ENCODE measurements around the gene HEBP2.
"Not testable (repeated sequence)": the region's sequence is repeated elsewhere in the genome, so short reads cannot be mapped to it uniquely, and the experiment has no call there.

Gene HEBP2

DNA sequence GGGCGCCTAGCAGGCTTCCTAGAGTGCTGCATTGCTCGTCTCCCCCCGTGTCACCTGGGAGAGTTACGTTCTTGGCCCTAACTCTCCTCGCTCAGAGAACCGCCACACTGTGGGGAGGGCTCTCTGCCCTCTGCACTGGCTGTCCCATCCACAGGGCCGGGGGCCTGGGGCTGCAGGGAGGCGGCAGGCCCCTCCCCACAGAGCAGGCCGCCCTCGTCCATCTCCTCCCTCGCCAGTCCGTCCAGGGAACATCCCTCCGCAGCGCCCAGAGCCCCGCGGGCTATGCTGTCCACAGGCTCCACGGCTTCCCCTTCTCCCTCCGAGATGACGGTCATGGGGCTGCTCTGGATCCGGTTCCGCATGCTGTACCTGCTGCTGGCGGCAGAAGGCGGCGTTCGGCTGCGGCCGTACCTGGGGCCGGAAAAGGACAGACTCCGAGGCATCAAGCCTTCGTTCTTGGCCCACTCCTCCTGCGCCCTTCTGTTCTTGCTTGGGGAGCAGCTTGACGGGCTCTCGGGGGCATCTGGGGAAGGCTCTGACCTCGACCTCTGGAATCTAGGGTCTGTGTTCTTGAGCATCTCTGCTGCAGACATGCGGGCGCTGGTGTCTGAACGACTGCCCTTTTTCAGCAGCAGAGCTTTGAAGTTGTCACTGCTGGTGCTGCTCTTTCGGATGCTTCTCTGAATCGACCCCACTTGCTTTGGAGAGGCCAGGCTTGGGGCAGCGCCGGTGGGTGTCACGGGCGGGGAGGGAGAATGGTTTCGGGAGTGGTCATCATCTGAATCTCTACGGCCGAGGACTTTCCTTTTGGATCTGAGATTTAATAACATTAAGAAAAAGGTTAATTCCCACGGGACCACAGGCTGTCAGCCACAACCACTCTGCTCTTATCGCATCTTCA lies 20.2 kb downstream of the HEBP2 start:
- DNase-seq (ENCODE audit: low read depth) = no peak

DNA sequence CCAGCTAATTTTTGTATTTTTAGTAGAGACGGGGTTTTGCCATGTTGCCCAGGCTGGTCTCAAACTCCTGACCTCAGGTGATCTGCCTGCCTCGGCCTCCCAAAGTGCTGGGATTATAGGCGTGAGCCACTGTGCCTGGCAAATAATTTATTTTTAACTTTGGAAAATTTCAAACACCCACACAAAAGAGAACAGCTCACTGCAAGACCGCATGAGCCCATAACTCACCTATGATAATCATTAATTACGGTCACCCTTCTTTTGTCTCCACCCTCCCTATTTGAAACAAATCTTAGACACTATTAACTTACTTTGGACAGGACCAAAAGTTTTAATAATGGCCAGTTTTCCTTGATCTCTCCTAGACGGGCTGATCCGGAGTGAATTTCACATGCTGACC lies 21.2 kb downstream of the HEBP2 start:
- DNase-seq (ENCODE audit: low read depth) = not testable (repeated sequence)

DNA sequence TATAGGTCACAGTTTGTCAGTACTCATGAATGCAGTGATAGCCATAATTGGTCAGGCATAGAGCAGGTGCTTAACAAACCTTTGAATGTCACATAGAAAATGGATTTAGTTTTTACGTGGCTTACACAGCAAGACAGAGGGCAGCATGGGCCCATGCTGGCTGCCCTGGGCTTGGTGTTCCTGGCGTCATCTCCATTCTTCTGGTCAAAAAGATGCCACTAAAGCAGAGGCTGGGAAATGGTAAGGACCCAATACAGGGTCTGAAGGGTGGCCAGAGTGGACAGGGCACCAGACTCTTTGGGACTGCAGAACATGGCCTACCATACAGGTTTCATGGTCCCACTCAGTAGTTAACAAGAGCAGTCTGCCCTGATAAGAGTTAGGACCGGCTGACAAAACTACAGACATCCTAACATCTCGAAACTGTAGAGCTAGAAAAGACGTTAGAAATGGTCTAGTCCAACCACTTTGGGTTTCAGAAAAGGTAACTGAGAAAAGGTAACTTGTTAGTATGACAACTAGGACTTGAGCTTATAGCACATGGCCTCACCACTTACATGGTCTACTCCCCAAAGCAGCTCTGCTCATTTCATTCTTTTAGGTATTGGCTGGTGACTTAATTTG lies 22.6 kb downstream of the HEBP2 start:
- DNase-seq (ENCODE audit: low read depth) = no peak

DNA sequence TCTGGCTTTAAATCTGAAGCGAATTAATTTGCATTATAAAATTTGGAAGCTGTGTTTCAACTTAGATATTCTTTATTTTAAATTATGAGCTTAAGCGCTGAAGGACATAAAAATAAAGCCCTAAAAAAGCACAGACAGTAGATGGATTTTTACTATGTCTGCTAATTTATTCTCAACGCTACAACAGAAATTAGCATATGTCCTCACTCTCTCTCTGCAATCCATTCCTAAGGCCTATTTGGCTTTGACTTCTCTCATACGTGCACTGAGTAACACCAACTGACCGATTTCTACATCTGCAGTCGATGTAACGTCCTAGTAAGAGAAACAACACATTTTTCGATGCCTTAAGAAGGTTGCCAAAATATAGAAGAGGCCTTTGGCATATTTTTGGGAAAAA lies 23.7 kb downstream of the HEBP2 start:
- no peak for DNase-seq (ENCODE audit: low read depth)

DNA sequence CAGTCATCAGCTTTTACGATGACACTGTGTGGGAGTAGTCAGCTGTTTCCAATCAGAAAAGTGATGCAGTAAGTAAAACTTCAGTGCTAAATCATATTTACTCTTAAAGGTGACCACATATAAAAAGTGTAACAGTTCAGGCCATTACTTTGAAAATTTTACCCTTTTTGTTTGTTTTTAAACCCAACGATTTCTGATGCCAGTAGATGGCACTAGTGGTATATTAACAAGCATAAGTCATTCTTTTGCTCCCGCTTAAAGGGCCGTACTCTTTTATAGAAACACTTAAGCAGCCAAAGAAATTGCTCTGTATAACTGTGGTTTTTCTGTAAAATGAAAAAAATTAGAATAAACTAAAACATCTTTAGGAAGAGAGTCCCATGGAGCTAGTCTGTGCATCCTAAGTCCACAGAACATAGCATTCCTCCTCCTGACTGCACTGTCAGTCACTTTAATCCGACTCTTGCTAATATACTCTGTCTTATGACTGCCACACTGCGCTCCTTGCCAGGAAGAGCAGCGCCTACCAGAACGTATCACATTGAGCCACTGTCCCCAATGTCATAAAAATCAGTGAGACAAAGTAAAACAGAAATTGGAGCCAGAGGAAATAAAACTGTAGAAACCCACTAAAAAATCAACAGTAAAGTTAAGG lies 25.0 kb downstream of the HEBP2 start:
- DNase-seq (ENCODE audit: low read depth) = no peak

DNA sequence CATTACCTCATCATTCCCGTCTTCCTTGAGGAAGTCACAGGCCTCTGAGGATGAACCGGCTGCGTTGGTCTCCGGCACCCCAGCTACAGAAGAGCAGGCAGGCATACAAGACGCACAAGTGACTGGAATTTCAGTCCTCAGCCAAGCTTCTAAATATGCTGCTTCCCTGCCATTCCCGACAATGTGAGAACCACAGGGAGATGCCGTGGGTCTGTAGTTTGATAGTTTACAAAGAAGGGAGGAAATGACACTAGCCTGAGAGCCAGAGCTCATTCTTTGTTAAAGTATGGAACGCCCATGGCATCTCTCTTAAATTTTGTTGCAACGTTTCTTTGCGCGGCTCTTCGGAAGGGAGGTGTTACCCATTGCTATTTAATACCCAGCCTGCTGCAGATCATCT lies 25.7 kb downstream of the HEBP2 start:
- no peak for DNase-seq (ENCODE audit: low read depth)

DNA sequence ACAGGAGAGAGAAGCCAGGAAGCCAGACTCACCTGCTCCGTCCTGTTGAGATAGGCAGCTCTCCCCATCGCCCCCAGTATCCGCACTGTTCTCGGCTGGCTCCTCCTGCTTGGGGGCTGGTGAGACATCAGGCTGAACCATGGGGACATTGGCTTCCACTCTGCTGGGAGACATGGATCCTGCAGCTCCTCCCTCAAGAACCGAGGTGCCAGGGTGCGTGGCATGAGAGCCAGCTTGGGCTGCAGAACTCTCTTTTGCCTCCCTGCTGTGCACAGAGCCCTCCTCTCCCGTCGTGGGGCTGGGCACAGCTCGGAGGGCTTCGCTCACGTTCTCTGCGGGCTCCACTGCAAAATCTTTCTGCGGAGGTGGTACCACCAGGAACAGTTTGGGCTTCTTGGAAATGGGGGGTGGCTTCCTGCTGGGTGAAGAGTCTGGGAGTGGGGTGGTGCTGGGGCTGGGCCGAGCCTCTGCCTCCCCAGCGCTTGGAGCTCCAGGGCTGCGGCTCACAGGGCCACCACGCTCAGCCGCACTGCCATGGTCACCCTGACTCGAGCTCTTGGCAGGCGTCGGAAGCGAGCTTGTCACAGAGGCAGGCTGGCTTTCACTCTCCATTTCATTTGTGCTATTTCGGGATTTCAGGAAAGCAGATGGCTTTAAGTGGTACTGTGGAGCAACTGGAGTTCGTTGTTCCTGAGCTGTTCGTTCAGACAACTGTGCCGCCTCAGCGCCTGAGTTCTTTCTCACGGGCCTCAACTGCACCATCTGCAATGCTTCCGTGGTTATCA lies 26.5 kb downstream of the HEBP2 start:
- no peak for DNase-seq (ENCODE audit: low read depth)

DNA sequence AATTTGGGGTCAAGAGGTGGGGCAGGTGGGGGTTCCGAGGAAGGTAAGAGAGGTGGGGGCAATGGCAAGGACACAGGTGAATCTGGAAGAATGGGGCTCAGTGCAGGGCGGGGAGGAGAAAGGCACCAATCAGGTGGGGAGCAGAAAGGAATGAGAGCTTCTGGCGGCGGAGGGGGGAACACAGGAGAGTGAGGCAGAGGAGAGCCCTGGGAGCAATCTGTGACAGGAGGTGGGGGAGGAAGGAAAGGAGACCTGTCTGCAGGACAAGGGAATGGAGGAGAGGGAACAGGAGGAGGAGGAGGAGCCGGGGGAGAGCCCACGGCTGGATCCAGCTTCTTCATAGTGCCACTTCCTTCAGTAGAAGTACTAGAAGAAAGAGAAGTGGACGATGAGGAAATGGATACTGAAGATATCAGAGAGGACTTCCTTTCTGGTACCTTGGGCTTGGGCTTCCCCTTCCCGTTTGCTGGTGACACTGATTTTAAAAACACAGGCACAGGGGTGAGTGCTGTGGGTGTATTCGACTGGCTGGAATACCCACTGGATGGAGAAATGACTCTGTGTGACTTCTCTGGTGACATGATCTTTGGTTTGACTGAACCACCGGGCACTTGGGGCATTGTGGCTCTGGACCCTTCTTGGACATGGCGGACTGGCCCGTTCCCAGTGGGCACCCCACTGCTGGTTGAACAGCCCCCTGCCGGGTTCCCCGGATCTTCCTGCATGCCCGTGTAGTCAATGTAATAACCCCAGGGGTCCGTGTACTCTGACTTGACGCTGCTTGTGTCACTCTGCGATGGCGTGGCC lies 27.4 kb downstream of the HEBP2 start:
- DNase-seq (ENCODE audit: low read depth) = no peak

DNA sequence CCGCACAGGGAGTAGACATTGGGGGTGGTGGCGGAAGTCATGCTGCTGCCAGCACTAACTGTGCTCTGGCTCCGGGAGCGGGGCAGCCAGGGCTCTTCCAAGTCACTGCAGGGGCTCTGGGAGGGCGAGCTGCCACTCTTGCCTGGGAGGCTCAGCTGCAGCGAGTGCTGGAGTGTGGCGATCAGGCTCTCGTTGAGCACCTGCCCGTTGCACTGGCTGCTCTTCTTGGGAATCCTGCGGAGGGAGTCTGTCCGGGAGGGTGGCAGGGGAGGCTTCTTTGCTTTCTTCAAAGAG lies 28.0 kb downstream of the HEBP2 start:
- DNase-seq (ENCODE audit: low read depth) = no peak

DNA sequence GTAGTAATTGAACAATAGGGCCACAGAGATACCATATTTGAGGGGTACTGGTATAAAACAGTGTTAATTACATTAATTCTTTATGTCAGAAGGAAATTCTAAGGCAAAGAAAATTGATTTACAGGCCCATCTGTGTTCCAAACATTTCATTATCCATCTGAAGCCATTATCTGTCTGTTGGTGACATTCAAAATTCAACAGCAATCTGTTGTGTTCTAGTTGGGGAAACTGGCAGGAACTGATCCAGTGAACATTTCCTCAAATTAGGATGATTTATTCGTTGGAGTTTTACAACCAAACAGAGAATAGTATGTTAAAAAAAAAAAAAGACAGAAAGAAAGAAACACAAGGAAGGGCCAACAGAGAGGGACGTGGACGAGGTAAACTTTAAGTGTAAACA lies 30.1 kb downstream of the HEBP2 start:
- no peak for DNase-seq (ENCODE audit: low read depth)

DNA sequence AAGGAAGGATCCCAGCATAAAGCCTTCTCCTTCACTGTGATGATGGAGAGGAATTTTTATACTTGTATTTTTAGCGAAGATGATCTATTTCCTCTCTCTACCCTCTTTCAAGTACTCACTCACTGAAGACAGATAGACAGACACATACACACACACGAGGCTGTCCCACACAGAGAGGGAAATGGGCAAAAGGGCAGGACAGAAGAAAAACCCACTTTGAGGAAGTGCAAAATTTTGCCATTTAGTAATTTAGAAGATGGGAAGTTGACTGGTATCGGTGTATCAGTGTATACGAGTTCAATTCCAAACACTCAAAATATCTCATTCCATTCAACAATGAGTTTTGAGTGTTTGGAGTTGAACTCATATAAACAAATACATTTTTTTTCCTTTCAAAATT lies 30.9 kb downstream of the HEBP2 start:
- DNase-seq (ENCODE audit: low read depth) = no peak

DNA sequence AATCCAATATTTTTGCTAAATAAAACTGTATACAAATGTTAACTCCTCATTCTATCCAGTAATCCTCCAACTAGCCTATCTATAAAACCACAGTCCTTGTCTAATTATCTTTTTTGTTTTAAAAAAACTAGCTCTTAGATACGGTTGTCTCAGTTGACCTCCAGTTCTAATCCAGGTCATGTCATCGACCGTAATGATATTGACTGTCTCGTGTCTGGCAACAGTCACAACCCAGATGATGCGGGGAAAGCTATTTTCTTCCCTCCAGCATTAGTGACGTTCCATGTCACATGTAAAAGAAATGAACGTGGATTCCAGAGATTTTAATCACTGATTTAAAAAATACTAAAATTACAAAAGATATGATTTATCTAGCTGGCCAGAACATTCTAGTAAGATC lies 35.5 kb downstream of the HEBP2 start:
- no peak for DNase-seq (ENCODE audit: low read depth)

DNA sequence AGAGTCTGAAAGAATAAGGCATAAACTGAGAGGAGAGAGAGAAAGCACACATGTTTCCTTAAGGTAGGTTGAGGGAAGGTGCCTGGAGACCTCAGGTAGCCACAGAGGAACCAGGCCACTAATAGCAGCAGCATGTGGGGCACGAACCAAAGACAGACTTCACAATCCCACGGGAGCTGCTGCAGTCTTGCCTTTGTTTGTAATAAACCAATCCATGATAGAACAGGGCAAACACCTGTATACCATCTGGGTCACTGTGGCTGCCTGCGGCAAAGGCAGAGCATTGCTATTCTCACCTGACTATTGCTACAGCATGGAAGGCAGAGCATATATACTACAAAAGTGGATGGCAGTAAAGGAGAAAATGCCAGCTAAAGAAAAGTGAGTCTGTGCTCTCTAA lies 36.3 kb downstream of the HEBP2 start:
- no peak for DNase-seq (ENCODE audit: low read depth)

DNA sequence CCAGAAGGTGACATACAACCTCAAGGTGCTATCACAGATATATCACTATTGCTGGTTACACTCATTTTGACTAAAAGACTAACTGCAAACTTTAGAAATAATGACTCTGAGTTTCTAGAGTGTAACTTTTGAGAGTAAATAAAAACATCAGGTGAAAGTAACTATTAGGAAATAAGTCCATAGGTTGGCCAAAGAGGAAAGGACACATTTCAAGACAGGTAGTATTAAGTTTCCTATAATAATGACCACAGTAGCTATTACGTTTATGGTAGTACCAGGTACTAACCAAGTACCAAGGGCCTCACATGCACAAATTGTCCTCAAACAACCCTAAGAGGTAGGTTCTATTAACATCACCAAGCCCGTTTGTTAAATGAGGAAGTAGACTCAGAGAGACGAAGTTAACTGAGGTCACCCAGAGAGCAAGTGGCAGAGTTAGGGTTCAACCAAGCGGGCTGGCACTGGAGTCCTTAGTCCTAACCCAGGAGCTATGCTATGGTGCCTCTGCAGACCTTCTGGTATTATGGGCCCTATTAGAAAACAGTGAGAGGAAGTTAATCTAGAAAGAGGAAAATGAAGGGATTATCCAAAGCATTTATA lies 36.8 kb downstream of the HEBP2 start:
- no peak for DNase-seq (ENCODE audit: low read depth)

DNA sequence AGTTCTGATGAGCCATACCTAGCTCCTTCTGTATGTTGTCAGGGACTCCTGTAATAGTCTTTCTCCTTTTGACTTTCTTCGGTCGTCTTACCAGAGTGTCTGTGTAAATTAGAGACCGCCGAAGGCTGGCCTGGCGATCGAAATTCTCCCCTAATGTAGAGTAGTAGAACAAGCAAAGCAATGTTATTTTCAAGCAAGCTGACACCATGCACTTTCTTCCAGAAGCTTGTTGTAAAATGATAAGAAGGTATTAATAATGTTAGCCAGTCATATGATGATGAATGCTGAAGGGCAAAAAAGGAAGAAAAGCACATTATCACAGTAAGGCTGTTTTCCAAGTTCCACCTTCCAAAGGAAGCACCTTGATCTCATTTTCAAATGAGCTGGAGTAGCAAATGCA lies 37.9 kb downstream of the HEBP2 start:
- no peak for DNase-seq (ENCODE audit: low read depth)

DNA sequence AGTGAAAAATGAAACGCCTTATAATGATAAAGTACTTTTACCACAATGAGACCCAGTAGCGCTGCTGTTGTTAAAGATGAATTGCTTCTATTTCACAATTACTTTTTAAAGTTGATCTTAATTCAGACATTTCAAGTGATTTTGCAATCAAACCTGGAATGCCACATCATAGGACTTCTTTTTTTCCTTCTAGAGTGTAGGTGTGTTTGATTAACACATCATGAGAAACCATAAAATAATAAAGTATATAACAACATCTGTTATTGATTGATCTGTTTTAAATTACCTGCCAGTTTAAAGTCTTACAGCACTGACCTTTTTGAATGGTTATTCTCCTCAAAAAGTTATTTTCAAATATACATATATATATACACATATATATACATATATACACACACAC lies 38.6 kb downstream of the HEBP2 start:
- DNase-seq (ENCODE audit: low read depth) = no peak

DNA sequence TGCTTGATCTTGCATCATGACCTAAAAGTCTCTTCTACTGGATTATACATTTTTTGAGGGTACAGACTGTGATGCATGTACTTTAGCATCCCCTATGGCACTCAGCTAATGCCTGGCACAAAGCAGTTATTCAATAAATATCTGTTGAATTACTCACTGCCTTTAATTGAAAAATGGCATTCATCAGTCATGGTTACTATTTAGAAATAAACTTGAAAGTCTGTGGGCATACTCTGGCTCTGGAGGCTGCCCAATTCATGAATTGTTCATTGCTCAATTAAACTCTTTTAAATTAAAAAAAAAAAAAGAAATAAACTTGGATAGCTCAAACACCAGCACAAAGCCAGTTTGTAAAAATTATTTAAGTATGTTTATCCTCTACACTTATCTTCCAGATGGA lies 40.0 kb downstream of the HEBP2 start:
- no peak for DNase-seq (ENCODE audit: low read depth)

DNA sequence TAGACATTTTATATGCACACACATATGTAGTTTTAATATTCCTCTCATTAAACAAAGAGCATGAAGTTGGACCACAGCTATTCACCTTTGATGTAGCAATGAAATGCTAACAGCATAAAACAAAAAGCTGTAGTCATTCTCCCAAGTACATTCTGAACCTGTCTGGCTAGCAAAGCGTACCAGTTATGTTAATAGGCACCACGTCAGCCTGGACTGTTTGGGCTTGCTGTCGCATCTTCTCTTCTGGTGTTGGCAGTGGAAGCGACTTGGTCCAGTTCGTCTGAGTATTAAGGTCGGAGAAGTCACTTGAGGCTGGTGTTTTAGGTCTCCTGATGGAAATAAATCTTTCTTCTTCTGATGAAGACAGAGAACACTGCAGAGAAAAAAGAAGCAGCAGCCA lies 42.8 kb downstream of the HEBP2 start:
- DNase-seq (ENCODE audit: low read depth) = no peak

DNA sequence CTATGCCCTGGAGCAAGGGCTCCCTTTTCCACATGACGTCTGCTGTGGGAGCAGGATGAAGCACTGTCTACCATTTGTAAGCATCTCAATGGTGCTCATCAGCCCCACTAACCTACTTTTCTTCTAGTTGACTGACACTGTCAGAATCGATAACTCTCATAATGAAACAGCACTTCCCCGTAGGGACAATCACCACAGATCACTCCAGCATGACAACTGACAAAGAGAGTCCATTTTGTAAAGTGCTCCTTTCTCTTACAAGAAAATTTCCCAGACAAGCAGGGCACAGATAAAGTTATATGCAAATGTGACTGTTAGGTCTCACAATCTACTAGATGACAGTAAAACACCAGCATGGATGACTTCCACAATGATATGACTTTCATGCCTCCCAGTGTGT lies 46.4 kb downstream of the HEBP2 start:
- no peak for DNase-seq (ENCODE audit: low read depth)

DNA sequence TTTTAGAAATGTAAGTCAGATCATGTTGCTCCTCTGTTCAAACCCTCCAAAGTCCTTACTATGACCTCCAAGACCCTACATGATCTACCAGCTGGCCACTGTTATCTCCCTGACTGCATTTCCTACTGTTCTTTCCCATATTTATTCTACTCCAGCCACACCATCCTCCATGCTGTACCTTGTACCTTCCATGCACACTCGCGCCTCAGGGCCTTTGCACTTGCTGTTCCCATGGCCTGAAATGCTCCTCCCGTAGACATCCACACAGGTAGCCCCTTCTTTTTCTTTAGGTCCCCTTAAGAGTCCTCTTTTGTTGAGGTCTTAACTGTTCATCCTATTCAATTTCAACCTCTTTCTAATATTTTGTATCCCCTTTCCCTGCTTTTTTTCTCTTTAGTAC lies 47.0 kb downstream of the HEBP2 start:
- DNase-seq (ENCODE audit: low read depth) = no peak

DNA sequence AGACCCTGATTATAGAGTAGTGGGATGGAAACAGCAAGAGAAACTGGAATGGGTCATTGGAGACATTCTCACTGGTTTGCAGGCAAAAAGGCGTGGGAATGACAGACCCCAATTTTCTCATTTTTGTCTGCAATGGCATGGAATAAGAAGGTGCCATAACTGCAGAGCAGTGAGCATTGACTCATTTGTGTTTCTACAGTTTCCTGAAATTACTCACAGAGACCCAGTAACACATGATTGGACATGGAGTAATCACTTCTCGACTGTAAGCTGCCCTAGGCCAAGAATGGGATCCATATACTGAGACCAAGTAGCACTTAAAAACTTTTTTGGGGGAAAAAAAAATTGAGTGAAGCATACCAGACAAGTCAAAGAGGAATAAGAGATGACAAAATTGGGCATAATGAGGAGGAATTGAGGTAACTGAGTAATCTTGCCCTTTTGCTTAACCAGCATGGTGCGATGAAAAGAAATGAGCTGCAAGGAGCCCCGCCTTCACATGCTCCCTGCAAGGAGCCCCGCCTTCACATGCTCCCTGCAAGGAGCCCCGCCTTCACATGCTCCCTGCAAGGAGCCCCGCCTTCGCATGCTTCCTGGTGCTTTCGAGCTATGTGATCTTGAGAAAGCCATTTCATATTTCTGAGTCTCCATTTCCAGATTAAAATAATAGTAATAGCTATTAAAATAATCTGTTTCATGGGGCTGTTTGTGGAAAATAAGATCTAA lies 51.1 kb downstream of the HEBP2 start:
- peak; percentile 28 for DNase-seq (ENCODE audit: low read depth)

Measured in stimulated activated CD8-positive, alpha-beta memory T cell treated with anti-CD3 and anti-CD28 coated beads, Interleukin-15, amount 100 ng/mL, for 1 hour (primary cell).